Ascending aorta (tissue), 2 donors: ENCODE data around the gene MROH2B. TPM values are rescaled to one million over a fixed set of nuclear protein-coding genes. Genes with fewer than 3 reads are reported as not detected.

Experiments
- DNase-seq, 2 donors: peaks; one replicate each; pipeline ENCODE4 v3.0.0-alpha.2; 2019; ENCODE audit warnings: low spot score in 2 of 2
- H3K27ac ChIP-seq, 2 donors: fragments of 200-600 bp; sonication (generic); one replicate each; pipeline ENCODE4 v1.5.1; 2016 to 2017; ENCODE audit warnings: mild to moderate bottlenecking in 1 of 2
- H3K27me3 ChIP-seq: fragments of 200-600 bp; sonication (generic); one replicate; pipeline ENCODE4 v1.5.1; 2017
- H3K36me3 ChIP-seq, 2 donors: fragments of 200-600 bp; sonication (generic); one replicate each; pipeline ENCODE4 v1.5.1; 2016
- H3K4me1 ChIP-seq, 2 donors: fragments of 200-600 bp; sonication (generic); one replicate each; pipeline ENCODE4 v1.5.1; 2016 to 2017; ENCODE audit warnings: mild to moderate bottlenecking in 1 of 2
- H3K4me3 ChIP-seq, 2 donors: fragments of 200-600 bp; sonication (generic); one replicate each; pipeline ENCODE4 v1.5.1; 2016 to 2017; ENCODE audit warnings: mild to moderate bottlenecking in 1 of 2
- H3K9me3 ChIP-seq, 2 donors: fragments of 200-600 bp; sonication (generic); one replicate each; pipeline ENCODE4 v1.5.1; 2016
- CTCF ChIP-seq, 3 experiments: fragments of 200-600 bp in 2 of 3; fragments of 450-650 bp in 1 of 3; sonication (generic) in 2 of 3; IDR thresholded peaks; one replicate each; pipeline ENCODE4 v1.5.1; 2016 to 2019; ENCODE audit warnings: antibody characterized with exemption in 3 of 3, mild to moderate bottlenecking in 1 of 3, moderate library complexity in 1 of 3
- intact Hi-C: fragments of 100-400 bp; cut with DNase I; formaldehyde crosslinking; loops from one replicate; pipeline ENCODE4 v1.15.1; 2023
- total RNA-seq: library from RNA; depleted of rRNA; stranded (reverse); fragments of >200 nt; gene quantifications from one replicate; pipeline ENCODE4 v1.1.0, GENCODE V29; 2016

MROH2B gene
- total RNA-seq, 1 donor from 2014 or later = not detected

- Histone ChIP-seq H3K4me3 (no peak overlapping the region), H3K27ac (no peak overlapping the region), H3K4me1 (no peaks in the 10 kb centered on the region), H3K27me3 (no peaks in the 10 kb centered on the region), H3K9me3 (no peaks in the 10 kb centered on the region), H3K36me3 (no peaks in the 10 kb centered on the region)
- no peak for TF ChIP-seq CTCF (IDR thresholded peaks at IDR 0.05)
- DNase-seq = no peak
- intact Hi-C loops = no loop called here
Observed at GRCh38 chr5:41093803-41094202, 22.7 kb upstream of the MROH2B start.

- Histone ChIP-seq H3K4me3 (no peak overlapping the region), H3K36me3 (no peaks in the 10 kb centered on the region), H3K27ac (no peak overlapping the region), H3K4me1 (no peaks in the 10 kb centered on the region), H3K27me3 (no peaks in the 10 kb centered on the region), H3K9me3 (no peaks in the 10 kb centered on the region)
- no peak for TF ChIP-seq CTCF (IDR thresholded peaks at IDR 0.05)
- intact Hi-C loops = no loop called here
- DNase-seq = no peak
Observed at GRCh38 chr5:41087461-41087860, 16.3 kb upstream of the MROH2B start.

- intact Hi-C loops = no loop called here
- no peaks in the 10 kb centered on the region for H3K4me1 ChIP-seq
- H3K27me3 ChIP-seq = no peaks in the 10 kb centered on the region
- no peak overlapping the region for H3K4me3 ChIP-seq
- no peaks in the 10 kb centered on the region for H3K9me3 ChIP-seq
- no peak for TF ChIP-seq CTCF (IDR thresholded peaks at IDR 0.05)
- H3K36me3 ChIP-seq = no peaks in the 10 kb centered on the region
- no peak for DNase-seq
- H3K27ac ChIP-seq = no peak overlapping the region
Observed at GRCh38 chr5:41083306-41083705, 12.2 kb upstream of the MROH2B start.

GRCh38 chr5:41071975-41072374 is 833 bp upstream of the MROH2B start:
- no peak for TF ChIP-seq CTCF (IDR thresholded peaks at IDR 0.05)
- Histone ChIP-seq H3K27me3 (no peaks in the 10 kb centered on the region), H3K4me3 (no peak overlapping the region), H3K9me3 (no peaks in the 10 kb centered on the region), H3K27ac (no peak overlapping the region), H3K36me3 (no peaks in the 10 kb centered on the region), H3K4me1 (no peaks in the 10 kb centered on the region)
- no peak for DNase-seq
- intact Hi-C loops = no loop called here

- Histone ChIP-seq H3K27me3 (no peaks in the 10 kb centered on the region), H3K4me3 (no peak overlapping the region), H3K4me1 (no peaks in the 10 kb centered on the region), H3K36me3 (no peaks in the 10 kb centered on the region), H3K27ac (no peak overlapping the region), H3K9me3 (no peaks in the 10 kb centered on the region)
- no peak for TF ChIP-seq CTCF (IDR thresholded peaks at IDR 0.05)
- DNase-seq = no peak
- intact Hi-C loops = no loop called here
Observed at GRCh38 chr5:41067714-41068568, 3.2 kb downstream of the MROH2B start.
